Measurements from ENCODE around the gene BCAR3. TPM values are rescaled to one million over a fixed set of nuclear protein-coding genes. Genes with fewer than 3 reads are reported as not detected.

BCAR3 gene
- total RNA-seq, 1 experiment from 2014 or later = 49.5 TPM

- peak overlapping the region; percentile 73 for H3K27ac ChIP-seq
Observed at GRCh38 chr1:93623875-93624274, 57.8 kb downstream of the BCAR3 start.

GRCh38 chr1:93623436-93623835 is 58.2 kb downstream of the BCAR3 start:
- Histone ChIP-seq H3K36me3 (peaks cover 41% of the 10 kb centered on the region), H3K9me3 (replicated peaks) (no peaks in the 10 kb centered on the region), H3K4me3 (no peak overlapping the region), H3K27ac (peak overlapping the region; percentile 73), H3K27me3 (replicated peaks) (no peaks in the 10 kb centered on the region), H3K4me1 (replicated peaks) (peaks cover 77% of the 10 kb centered on the region)
- no peak for DNase-seq (ENCODE audit: low read depth in 1 of 2, low spot score in 2 of 2)

More at GRCh38 chr1:93623875-93624274, 57.8 kb downstream of the BCAR3 start:
- Histone ChIP-seq H3K36me3 (peaks cover 45% of the 10 kb centered on the region), H3K4me3 (no peak overlapping the region), H3K9me3 (replicated peaks) (no peaks in the 10 kb centered on the region), H3K4me1 (replicated peaks) (peaks cover 79% of the 10 kb centered on the region), H3K27me3 (replicated peaks) (no peaks in the 10 kb centered on the region)
- peak; percentile 79 to 84 for DNase-seq (ENCODE audit: low read depth in 1 of 2, low spot score in 2 of 2)

GRCh38 chr1:93621246-93621645 is 60.4 kb downstream of the BCAR3 start:
- H3K4me3 ChIP-seq = no peak overlapping the region
- no peaks in the 10 kb centered on the region for H3K27me3 ChIP-seq (replicated peaks)
- peaks cover 86% of the 10 kb centered on the region for H3K4me1 ChIP-seq (replicated peaks)
- H3K27ac ChIP-seq = no peak overlapping the region
- peaks cover 44% of the 10 kb centered on the region for H3K36me3 ChIP-seq
- no peaks in the 10 kb centered on the region for H3K9me3 ChIP-seq (replicated peaks)
- DNase-seq (ENCODE audit: low read depth in 1 of 2, low spot score in 2 of 2) = no peak

GRCh38 chr1:93620841-93621210 is 60.8 kb downstream of the BCAR3 start:
- no peak for DNase-seq (ENCODE audit: low read depth in 1 of 2, low spot score in 2 of 2)
- no peak overlapping the region for H3K27ac ChIP-seq
- H3K9me3 ChIP-seq (replicated peaks) = no peaks in the 10 kb centered on the region
- H3K27me3 ChIP-seq (replicated peaks) = no peaks in the 10 kb centered on the region
- H3K4me3 ChIP-seq = no peak overlapping the region
- peaks cover 44% of the 10 kb centered on the region for H3K36me3 ChIP-seq
- H3K4me1 ChIP-seq (replicated peaks) = peaks cover 86% of the 10 kb centered on the region

DNA sequence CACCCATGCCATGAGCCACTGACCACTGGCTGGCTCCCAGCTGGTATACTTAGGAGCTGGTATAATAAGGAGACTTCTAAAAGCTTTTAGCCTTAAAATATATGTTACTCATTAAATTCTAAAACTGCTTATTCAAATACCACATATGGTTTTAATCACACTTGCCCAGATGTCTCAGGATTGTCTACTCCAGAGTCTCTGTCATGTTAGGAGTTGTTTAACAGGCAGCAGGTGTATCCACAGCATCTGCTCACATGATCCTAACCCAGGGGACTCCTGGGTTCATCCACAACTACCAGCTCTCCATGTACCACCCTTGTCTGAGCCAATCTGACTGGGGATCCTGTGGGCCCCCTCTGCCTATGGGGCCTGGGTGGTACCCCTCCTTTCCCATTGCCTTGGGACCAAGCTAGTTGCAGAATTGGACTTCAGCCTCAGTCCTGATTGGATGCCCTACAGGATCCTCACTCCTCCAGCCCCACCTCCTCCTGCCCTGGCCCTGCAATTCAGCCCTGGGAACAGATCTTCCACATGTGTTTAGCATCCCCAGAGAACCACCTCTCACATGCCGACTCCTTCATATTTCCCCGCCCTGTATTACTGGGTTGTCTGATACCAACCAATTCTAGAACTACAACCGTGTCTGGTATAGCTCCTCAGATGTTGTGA is 61.3 kb downstream of the BCAR3 start:
- Histone ChIP-seq H3K9me3 (replicated peaks) (no peaks in the 10 kb centered on the region), H3K36me3 (peaks cover 45% of the 10 kb centered on the region), H3K4me3 (no peak overlapping the region), H3K4me1 (replicated peaks) (peaks cover 86% of the 10 kb centered on the region), H3K27ac (no peak overlapping the region), H3K27me3 (replicated peaks) (no peaks in the 10 kb centered on the region)
- no peak for DNase-seq (ENCODE audit: low read depth in 1 of 2, low spot score in 2 of 2)

- H3K9me3 ChIP-seq (replicated peaks) = no peaks in the 10 kb centered on the region
- DNase-seq (ENCODE audit: low read depth in 1 of 2, low spot score in 2 of 2) = no peak
- H3K36me3 ChIP-seq = peaks cover 42% of the 10 kb centered on the region
- no peak overlapping the region for H3K27ac ChIP-seq
- no peaks in the 10 kb centered on the region for H3K27me3 ChIP-seq (replicated peaks)
- peaks cover 86% of the 10 kb centered on the region for H3K4me1 ChIP-seq (replicated peaks)
- no peak overlapping the region for H3K4me3 ChIP-seq
Observed at GRCh38 chr1:93619507-93620171, 62.0 kb downstream of the BCAR3 start.

DNA sequence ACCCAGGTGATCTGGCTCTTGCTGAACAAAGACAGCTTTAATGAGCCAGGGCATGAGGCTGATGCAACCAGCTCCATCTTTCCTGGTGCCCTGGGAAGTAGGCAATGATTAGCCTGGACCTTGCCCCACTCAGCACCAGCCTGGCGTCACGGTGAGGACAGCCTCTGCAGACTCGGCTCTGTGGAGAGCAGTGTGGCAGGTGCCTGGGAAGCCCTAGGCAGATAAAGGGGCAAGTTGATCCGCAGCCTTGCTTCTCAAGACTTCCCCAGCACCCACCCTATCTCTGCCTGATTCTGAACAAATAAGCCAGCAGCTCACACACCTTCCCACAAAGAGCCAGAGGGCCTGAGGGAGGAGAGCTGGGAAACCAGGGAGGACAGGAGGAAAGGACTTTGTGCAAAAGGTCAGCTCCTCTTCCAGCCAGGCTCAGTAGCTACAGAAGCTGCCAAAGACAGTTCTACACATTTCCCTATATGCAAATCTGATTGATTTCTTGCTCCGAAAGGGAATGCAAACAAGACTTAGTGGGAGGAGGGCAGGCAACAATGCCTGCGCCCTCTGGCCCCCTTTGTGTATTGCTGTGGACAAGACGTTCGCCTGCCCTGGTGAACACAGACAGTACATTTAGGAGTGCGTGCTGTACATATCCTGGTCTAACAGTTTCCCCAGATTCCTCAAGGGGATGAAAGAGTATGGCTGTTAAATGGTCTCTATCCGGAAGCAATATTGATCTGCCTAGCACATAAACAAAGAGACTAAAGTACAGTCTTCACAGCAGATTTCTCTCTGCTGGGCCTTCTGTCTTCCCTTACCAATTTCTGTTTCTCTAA is 63.8 kb downstream of the BCAR3 start:
- Histone ChIP-seq H3K36me3 (peaks cover 45% of the 10 kb centered on the region), H3K27me3 (replicated peaks) (no peaks in the 10 kb centered on the region), H3K9me3 (replicated peaks) (no peaks in the 10 kb centered on the region), H3K27ac (peak overlapping the region; percentile 93), H3K4me3 (no peak overlapping the region), H3K4me1 (replicated peaks) (peaks cover 86% of the 10 kb centered on the region)
- DNase-seq (ENCODE audit: low read depth in 1 of 2, low spot score in 2 of 2) = no peak

GRCh38 chr1:93616996-93617669 is 64.5 kb downstream of the BCAR3 start:
- Histone ChIP-seq H3K9me3 (replicated peaks) (no peaks in the 10 kb centered on the region), H3K4me3 (no peak overlapping the region), H3K4me1 (replicated peaks) (peaks cover 80% of the 10 kb centered on the region), H3K27ac (peak overlapping the region; percentile 93), H3K36me3 (peaks cover 46% of the 10 kb centered on the region), H3K27me3 (replicated peaks) (no peaks in the 10 kb centered on the region)
- DNase-seq (ENCODE audit: low read depth in 1 of 2, low spot score in 2 of 2) = no peak

GRCh38 chr1:93616221-93616995 is 65.2 kb downstream of the BCAR3 start:
- Histone ChIP-seq H3K9me3 (replicated peaks) (no peaks in the 10 kb centered on the region), H3K36me3 (peaks cover 47% of the 10 kb centered on the region), H3K4me3 (no peak overlapping the region), H3K4me1 (replicated peaks) (peaks cover 73% of the 10 kb centered on the region), H3K27me3 (replicated peaks) (no peaks in the 10 kb centered on the region), H3K27ac (peak overlapping the region; percentile 93)
- DNase-seq (ENCODE audit: low read depth in 1 of 2, low spot score in 2 of 2) = no peak

GRCh38 chr1:93615582-93616150 is 66.0 kb downstream of the BCAR3 start:
- Histone ChIP-seq H3K36me3 (peaks cover 43% of the 10 kb centered on the region), H3K4me1 (replicated peaks) (peaks cover 70% of the 10 kb centered on the region), H3K4me3 (no peak overlapping the region), H3K27ac (peak overlapping the region; percentile 93), H3K27me3 (replicated peaks) (no peaks in the 10 kb centered on the region), H3K9me3 (replicated peaks) (no peaks in the 10 kb centered on the region)
- peak; percentile 80 to 86 for DNase-seq (ENCODE audit: low read depth in 1 of 2, low spot score in 2 of 2)

- Histone ChIP-seq H3K27me3 (replicated peaks) (no peaks in the 10 kb centered on the region), H3K27ac (peak overlapping the region; percentile 93), H3K9me3 (replicated peaks) (no peaks in the 10 kb centered on the region), H3K4me3 (no peak overlapping the region), H3K36me3 (peaks cover 37% of the 10 kb centered on the region), H3K4me1 (replicated peaks) (peaks cover 65% of the 10 kb centered on the region)
- DNase-seq (ENCODE audit: low read depth in 1 of 2, low spot score in 2 of 2) = peak; percentile 65 to 82
Observed at GRCh38 chr1:93614986-93615581, 66.6 kb downstream of the BCAR3 start.

GRCh38 chr1:93614541-93614940 is 67.1 kb downstream of the BCAR3 start:
- no peak overlapping the region for H3K4me3 ChIP-seq
- H3K4me1 ChIP-seq (replicated peaks) = peaks cover 64% of the 10 kb centered on the region
- peak overlapping the region; percentile 93 for H3K27ac ChIP-seq
- H3K27me3 ChIP-seq (replicated peaks) = no peaks in the 10 kb centered on the region
- H3K36me3 ChIP-seq = peaks cover 38% of the 10 kb centered on the region
- no peaks in the 10 kb centered on the region for H3K9me3 ChIP-seq (replicated peaks)
- DNase-seq (ENCODE audit: low read depth in 1 of 2, low spot score in 2 of 2) = no peak
